GM21529 (cell line): ENCODE data around the gene WDPCP.
"Not testable (repeated sequence)": the region's sequence is repeated elsewhere in the genome, so short reads cannot be mapped to it uniquely, and the experiment has no call there.

Experiments used
- ATAC-seq: cut with Tn5 transposase; IDR thresholded peaks from one replicate; pipeline ENCODE4 v1.9.1; 2021; ENCODE audit not compliant: unreplicated experiment

Gene WDPCP

GRCh38 chr2:63465633-63466032 lies 122.6 kb downstream of the WDPCP start:
- ATAC-seq = no peak

DNA sequence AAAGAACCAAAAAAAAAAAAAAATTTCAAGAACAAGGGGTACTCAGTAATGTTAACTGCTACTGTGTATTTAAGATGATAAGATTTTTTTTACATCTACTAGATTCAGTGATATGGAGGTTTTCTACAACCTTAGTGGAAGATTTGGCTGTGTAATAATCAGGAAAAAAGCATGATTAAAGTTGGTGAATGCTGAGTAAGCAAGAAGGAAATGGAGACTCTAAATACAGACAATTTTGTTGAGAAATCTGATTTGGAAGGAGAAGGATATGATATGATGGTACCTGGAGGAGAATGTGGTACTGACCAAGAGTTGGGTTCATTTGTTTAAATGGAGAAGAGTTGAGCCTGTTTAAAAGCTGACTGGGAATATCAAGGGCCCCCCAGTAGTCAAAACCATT lies 125.1 kb downstream of the WDPCP start:
- ATAC-seq = no peak

DNA sequence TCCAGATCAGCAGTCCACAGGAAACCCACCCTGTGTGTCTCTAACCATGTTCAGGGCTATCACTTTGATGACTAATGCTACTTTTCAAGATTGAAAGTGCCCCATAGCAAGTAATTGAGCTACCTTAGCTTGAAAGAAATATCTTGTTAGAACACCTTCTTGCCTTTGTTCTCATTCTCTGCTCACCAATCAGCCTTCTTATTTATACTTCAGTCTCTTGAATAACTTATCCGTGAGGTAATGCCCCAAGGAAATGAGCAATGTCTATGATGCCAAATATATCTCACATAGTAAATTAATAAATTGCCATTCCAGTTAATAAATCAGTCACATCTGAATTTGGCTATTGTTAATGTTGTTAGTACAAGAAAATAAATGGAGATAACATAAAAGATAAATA lies 141.6 kb downstream of the WDPCP start:
- ATAC-seq = no peak

GRCh38 chr2:63444565-63445288 lies 143.6 kb downstream of the WDPCP start:
- ATAC-seq = no peak

DNA sequence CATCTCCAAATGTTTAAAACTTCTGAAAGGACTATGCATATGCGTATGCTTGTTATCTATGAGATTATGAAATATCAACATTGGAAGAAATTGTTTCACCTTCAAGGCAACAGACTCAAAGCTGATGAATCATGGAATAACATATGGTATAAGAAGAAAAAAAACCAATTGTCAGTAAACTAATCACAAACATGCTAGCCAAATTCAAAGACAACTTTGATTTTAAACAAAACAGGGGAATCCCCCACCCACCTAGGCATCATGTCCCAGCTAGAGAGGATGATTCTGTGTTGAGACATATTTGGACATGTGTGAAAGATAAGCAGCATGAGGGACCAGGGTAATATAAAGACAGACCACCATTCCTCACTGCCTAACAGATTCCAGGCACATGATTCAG lies 147.7 kb downstream of the WDPCP start:
- no peak for ATAC-seq

DNA sequence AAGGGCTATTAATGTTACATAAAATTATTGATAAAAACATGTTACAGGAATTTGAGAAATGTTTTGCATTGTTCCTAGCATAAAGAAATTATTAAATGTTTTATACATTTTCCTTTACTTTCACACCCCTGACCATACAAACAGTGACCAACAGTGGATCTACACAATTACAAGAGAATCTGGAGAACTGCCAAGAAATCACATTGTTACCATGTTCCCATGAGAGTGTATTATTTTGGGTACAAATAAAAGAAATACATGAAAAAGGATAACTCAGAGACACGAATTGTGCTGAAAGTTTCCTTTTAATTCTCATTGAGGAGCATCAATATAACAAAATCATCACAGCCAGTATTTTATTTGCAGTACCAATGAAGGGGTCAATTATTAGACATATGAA lies 150.1 kb downstream of the WDPCP start:
- no peak for ATAC-seq

- ATAC-seq = no peak
Observed at GRCh38 chr2:63436488-63436887, 151.8 kb downstream of the WDPCP start.

GRCh38 chr2:63435070-63435469 lies 153.2 kb downstream of the WDPCP start:
- ATAC-seq = no peak

GRCh38 chr2:63434024-63435001 lies 154.0 kb downstream of the WDPCP start:
- ATAC-seq = no peak

DNA sequence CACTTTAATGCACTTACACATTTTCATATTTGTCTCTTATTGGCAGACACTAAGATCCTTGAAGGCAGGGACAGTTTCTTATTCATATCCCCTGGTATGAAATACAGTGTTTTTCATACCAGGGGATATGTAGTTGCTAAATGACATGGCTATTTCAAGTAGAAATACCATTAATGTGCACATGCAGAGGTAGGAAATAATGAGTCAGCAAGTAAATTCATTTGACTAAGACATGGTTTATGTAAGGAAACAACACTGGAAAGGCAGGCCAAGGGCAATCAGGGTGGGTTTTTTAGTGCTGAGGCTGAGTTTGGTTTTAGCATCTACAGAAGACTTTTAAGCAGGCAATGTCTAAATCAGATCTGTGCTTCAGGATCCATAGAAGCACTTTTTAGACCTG lies 155.9 kb downstream of the WDPCP start:
- no peak for ATAC-seq

DNA sequence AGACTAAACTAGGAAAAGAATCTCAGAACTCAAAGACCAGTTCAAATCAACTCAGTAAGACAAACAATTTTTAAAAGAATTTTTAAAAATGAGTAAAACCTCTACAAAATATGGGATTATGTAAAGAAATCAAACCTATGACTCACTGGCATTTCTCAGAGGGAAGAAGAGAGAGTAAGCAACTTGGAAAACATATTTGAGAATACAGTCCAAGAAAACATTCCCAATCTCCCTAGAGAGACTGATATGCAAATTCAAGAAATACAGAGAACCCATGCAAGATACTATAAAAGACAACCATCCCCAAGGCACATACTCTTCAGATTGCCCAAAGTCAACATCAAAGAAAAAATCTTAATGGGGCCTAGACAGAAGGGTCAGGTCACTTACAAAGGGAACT lies 162.7 kb downstream of the WDPCP start:
- ATAC-seq = no peak

DNA sequence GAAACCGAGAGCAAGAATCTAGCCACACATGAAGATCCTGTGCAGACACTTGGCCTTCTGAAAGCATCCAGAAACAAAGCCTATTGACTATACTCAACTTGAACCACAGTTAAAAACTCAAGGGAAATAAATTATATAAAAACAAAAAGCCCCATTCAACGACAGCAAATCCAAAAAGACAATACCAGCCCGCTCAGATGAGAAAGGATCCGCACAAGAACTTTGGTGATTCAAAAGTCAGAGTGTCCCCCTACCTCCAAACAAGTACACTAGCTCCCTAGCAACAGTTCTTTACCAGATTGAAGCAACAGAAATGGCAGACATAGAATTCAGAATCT lies 163.2 kb downstream of the WDPCP start:
- no peak for ATAC-seq

DNA sequence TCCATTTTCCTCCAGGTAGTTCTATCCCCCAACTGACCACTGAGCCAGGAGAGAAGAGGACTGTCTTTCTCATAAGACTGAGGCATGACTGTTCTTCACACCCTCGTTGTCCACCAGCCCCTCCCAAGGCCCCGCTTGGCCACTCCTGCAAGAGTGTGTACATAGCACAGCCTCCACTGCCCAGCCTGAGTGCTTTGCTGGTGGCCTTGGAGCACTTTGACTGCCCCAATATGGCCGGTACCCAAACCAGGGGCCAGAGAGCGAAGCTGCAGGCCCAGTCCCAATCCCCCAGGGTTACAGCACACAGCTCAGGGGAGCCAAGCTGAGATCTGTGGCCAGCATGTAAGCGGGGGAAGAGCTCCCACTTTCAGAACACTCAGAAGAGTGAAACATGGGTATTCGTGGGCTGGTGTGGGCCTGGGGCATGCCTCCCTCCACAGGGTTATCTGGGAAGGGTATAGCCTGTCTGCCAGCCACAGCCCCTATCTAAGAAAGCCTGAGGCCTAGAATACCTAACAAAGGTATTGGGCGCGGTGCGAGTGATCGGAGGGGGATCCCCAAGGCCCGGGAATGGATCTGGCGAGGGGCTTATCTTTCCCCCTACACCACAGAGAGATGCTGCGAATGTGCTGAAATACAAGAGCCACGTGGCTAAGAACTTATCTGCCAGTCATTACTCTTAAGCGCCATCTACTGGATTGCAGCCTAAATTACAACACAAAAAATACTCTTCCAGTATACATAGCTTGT lies 163.8 kb downstream of the WDPCP start:
- ATAC-seq = peak; percentile 93

DNA sequence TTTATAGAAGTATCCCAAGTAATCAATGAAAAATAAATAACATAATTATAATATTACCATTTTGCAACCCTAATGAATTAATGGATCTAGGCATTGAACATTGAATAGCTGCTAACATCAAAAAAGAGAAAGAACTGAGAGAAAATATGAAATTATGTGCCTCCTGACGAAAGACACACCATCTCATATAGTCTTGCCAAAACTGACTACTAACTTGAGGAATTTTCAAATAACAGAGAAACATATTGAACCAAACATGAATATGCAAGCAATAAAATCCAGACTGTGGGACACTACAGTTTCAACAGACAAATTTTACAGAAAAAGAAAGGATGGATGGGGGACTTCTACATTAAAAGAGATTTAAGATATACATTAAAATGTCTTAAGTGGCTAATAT lies 165.7 kb downstream of the WDPCP start:
- ATAC-seq = no peak

GRCh38 chr2:63408530-63408929 lies 179.7 kb downstream of the WDPCP start:
- no peak for ATAC-seq

GRCh38 chr2:63406641-63407040 lies 181.6 kb downstream of the WDPCP start:
- no peak for ATAC-seq

DNA sequence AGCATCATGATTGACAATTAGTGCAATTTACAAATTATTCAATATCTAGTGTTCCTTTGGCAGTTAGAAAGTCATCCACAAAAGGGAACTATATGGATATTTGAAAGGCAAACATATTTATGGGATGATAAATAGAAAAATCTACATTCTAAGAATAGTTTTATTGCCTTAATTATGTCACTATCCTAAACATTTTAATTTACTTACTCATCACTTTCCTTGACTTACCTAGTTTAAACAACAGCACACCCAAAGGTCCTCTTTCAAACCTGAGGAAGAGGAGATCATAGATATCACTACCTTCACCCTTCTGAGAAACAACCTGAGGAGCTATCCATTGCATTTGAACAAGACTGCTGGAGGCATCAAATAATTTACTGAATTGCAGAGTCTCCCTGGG lies 184.5 kb downstream of the WDPCP start:
- ATAC-seq = no peak

DNA sequence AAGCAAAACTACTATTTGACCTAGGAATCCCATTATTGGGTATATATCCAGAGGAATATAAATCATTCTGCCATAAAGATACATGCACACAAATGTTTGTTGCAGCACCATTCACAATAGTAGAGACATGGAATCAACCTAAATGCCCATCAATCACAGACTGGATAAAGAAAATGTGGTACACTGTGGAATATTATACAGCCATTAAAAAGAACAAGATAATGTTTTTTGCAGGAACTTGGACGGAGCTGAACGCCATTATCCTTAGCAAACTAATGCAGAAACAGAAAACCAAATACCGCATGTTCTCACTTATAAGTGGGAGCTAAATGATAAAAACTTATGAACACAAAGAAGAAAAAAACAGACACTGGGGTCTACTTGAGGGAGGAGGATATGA lies 185.4 kb downstream of the WDPCP start:
- ATAC-seq = not testable (repeated sequence)

DNA sequence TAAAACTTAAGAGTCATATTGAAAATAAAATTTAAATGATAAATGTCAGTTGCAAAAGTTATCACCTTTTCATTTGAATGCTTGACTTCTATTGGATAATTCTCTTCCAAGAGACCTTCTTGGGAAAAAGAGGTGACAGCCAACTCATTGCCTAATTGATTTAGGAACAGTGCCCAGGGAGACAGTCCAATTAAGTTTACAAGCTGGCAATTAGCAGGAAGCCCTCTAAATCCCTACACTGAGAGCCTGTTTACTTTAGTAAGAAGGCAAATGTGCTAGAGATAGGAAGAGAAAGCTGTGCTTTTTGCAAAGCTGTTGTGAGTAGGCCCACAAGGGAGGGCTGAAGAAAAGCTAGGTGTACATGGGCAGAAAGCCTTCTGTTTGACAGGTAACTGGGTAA lies 189.1 kb downstream of the WDPCP start:
- no peak for ATAC-seq

GRCh38 chr2:63379451-63379850 lies 208.8 kb downstream of the WDPCP start:
- no peak for ATAC-seq

GRCh38 chr2:63378589-63378988 lies 209.7 kb downstream of the WDPCP start:
- no peak for ATAC-seq

DNA sequence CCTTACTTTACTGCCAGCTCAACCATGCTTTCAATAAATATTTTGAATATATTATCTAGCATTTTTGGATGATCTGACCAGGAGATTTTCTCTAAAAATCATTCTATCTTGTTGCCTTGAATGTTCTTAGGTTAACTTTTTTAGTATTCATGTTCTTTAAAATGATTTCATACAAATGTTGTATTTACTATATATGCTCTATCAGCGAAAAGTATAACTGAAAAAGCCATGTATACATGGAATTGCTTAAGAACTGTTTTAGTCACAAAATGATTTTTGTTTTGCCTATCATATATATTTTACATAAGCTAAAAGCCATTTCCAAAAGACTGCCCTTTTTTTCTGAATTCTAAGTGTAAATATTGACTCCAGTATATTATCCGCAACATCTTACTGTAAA lies 213.9 kb downstream of the WDPCP start:
- no peak for ATAC-seq
